GM21526 (cell line): ENCODE data around the gene SPTB.

ENCODE experiments used
- ATAC-seq: cut with Tn5 transposase; IDR thresholded peaks from one replicate; pipeline ENCODE4 v1.9.1; 2021; ENCODE audit warnings: moderate library complexity; ENCODE audit not compliant: unreplicated experiment, low FRiP score

Gene SPTB

DNA sequence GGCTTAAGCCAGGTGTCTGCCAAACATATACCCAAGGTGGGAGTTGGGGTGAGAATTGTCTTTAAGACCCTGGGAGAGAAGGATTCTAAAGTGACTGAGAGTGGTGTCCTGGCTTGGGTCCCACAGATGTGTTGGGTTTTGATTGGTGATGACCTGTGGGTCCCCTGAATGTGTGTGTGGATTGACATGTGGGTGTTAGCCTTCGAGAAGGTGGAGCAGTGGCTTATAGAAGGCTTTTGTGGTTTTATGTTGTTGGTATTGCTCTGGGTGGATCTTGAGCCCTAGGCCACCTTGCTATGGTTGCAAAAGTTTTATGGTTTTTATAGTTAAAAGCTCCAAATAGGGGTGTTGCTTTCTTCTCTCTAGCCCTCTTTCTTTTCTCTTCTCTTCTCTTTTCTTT lies 145.8 kb downstream of the SPTB start:
- ATAC-seq = no peak

DNA sequence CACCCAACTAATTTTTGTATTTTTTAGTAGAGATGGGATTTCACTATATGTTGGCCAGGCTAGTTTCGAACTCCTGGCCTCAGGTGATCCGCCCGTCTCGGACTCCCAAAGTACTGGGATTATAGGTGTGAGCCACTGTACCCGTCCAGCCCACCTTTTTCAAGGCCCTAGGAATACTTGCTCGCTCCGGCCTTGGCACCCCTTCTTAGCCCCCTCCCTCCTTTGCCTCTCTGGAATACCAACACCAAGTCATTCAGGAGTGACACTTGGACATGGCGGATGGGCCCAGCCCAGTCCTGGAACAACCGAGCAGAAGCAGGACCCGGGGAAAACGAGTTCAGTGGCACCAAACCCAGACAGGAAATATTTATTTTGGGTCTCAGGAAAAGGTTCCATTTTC lies 146.4 kb downstream of the SPTB start:
- ATAC-seq = no peak

DNA sequence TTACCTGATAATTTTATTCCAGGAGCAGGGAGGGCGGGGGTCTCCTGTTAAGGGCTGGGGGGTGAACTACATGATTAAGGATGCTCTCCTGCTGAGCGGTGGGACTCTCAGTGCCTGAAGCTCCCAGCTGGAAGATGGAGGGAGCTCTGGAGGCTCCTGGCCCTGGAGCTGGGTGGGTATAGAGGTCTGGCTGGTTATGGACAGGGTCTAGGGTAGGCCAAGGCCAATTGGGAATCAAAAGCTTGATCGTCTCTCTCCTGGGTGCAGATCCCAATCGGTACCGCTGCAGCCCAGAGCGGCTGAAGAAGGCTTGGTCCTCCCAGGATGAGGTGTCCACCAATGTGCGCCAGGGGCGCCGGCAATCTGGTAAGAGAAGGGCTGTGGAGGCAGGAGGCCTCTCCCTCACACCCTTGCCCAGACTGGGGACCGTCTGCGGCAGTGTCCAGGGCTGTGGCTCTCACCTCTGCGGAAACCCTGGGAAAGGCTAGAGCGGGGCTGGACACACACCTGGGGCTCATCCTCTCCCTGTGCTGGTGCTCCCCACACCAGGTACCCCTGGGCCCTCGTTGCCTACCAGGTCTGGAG lies 147.1 kb downstream of the SPTB start:
- no peak for ATAC-seq

DNA sequence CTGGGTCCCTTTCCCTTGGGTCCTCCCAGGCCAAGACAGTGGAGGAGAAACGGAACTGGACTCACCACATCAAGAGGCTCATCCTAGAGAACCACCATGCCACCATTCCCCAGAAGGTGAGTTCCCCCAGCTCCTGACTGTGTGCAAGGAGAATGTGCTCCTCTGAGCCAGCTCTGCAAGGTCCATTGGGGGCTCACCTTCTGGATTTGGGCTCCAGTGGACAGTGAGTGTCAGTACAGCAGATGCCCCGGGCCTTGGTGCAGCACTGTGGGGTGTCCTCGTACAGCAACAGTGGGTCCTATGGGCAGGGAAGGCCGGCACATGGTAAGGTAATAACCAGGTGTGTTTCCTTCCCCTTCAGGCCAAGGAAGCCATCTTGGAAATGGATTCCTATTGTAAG lies 147.6 kb downstream of the SPTB start:
- no peak for ATAC-seq

DNA sequence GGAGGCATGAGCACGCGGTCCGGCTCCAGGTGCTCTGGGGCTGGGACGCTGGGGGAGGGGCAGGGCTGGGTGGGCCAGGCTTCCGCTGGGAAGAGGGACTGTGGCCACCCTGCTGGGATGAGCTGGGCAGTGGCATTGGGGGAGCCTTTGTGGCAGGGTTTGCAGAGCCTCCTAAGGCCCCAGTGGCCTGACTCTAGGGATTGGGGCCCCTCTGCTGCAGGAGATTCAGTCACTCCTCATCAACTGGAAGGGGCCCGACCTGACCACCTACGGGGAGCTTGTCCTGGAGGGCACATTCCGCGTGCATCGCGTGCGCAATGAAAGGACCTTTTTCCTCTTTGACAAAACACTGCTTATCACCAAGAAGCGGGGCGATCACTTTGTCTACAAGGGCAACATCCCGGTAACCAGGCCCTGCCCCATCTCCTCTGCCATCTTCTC lies 148.5 kb downstream of the SPTB start:
- ATAC-seq = no peak

DNA sequence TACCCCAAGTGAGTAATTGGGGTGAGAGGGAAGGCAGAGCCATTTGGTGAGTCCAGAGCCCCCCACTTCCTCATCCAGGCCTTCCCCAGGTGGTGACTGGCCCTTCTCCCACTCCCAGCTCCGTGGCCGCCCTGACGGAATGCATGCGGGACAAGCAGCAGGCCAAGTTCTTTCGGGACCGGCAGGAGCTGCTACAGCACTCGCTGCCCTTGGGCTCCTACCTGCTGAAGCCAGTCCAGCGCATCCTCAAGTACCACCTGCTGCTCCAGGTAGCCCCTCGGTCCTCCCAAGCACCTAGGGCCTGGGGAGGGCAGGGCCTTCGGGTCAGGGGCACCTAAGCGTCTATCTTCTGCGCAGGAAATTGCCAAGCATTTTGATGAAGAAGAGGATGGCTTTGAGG lies 149.0 kb downstream of the SPTB start:
- no peak for ATAC-seq

DNA sequence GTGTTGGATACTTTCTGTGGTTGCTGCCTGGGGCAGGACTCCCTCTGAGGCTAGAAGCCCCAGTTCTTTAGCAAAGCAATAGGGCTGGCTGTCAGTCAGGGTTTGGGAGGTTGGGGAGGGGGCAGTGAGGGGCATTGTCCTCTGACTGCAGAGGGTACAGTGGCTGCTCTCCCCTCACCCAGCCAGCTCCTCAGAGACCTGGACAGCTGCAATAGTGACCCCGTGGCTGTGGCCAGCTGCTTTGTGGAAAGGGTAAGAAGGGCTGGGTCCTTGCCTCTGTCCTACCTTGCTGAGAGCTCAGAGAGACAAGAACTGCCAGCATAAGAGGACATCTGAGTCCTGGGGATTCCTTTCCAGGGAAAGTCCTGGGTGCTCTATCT lies 149.7 kb downstream of the SPTB start:
- ATAC-seq = no peak

DNA sequence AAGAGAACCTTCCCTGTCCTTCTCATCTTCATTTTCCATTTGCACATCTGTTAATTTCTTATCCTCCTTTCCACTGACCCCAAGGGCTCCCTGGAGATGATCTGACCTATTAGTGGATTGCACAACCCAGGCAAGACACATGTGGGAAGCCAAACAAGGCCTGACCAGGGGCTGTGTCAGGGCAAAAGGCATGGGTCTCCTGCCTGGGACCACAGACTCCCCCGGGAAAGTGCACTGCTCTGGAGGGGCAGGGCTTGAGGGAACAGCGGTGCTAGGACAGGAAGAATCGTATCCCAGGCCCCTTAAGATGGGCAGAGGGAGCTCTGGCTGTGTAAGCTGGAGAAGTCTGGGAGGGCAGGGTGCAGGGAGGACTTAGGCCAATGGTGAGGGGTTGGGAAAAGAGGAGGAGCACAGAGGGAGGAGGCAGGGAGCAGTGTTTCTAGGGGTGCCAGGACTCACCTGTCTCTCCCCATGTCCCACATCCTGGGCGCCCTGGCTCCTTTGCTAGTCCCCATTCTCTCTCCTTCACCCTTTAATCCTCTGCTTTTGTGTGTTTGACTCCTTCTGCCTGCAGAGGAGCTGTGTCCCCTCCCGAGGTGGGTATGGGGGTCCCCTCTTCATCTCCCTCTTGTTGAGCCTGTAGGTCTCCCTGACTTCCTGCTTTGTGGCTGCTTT lies 150.2 kb downstream of the SPTB start:
- ATAC-seq = no peak

DNA sequence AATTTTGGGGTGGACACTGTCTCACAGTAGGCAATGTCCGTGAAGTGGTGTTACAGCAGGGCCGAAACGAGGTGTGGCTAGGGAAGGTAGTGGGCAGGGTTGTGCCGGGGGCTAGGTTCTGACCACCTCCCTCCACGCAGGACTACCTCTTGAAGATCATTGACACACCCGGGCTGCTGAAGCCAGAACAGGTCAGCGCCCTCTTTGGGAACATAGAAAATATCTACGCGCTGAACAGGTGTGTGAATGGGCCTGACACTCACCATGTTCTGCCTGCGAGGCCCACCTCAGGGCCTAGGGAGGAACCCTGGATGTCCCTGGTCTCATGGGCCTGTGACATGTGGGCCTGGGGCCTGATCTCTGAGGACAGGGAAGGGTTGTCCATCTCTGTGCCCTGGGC lies 150.9 kb downstream of the SPTB start:
- no peak for ATAC-seq

DNA sequence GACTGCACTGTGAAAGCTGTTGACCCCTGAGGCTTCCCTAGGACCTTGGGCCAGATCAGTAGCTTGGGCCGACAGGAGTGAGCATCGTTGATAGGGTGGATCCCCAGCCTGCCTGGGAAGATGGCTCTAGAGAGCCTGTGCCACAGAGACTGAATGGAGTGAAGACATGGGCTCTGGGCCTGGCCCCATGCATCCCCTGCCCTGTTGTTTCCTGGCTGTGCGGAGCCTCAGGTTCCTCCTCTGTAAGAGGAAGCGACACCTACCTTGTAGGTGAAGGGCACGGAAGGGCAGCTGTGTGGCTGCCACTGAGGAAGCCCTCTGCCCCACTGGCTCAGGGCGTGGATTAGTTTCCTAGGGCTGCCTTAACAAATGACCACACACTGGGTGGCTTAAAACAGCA lies 151.6 kb downstream of the SPTB start:
- no peak for ATAC-seq

DNA sequence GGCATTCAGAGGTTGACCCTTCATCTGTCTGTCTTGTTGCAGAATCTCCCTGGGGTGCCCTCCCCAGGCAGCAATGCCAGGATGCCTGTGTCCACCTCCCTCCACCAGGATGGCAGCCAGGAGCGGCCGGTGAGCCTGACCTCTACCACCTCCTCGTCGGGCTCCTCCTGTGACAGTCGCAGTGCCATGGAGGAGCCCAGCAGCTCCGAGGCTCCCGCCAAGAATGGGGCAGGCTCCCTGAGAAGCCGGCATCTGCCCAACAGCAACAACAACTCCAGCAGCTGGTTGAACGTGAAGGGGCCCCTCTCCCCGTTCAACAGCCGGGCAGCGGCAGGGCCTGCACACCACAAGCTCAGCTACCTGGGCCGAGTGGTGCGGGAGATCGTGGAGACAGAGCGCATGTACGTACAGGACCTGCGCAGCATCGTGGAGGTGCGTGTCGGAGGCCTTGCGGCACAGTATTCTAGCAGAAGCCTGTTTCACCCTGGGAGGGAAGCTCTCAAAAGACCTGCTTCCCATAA lies 152.1 kb downstream of the SPTB start:
- no peak for ATAC-seq

DNA sequence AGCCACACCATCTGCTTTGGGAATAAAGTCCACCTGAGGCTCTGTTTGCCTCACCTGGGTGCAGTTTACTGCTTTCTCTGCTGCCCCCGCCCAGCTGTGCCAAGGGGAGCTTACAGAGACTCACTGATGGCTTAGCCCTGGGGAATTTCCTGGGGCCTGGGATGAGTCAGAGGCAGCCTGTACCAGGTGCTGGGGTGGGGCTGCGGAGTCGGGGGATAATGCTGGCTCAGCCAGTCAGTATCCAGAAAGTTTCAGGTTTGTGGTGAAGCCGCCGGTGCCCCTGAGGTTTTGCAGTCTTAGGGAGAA lies 153.2 kb downstream of the SPTB start:
- no peak for ATAC-seq

DNA sequence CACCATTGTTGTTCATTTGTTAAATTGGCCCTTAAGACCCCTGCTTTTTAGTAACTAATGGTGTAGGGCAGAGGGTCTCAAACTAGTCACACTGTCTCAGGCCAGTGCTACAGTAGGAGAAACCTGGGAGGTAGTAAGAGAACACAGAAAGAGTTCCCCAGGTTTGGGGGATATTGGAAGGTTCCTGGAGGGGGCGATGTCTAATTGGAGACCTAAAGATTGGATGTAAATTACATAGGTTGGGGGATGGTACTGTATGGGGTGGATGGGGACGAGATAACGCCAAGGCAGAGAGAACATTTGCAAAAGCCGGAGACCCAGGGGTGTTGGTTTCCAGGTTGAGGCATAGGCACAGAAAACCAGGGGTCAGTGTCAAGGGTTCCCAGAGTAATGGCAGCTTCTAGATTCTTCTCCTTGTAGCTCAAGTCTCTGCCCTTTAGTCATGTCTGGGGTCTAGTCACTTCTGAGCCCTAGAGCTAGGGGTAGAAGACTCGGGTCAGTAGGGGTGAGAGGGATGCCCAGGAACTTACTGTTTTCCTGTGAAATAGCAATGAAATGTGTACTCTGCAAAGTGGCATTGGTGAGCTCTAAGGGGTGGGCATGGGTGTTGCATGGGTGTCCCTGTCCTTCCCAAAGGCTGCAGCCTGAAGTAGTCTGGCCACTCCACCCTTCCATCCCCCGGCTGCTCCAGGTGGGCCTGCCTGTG lies 153.7 kb downstream of the SPTB start:
- ATAC-seq = no peak

DNA sequence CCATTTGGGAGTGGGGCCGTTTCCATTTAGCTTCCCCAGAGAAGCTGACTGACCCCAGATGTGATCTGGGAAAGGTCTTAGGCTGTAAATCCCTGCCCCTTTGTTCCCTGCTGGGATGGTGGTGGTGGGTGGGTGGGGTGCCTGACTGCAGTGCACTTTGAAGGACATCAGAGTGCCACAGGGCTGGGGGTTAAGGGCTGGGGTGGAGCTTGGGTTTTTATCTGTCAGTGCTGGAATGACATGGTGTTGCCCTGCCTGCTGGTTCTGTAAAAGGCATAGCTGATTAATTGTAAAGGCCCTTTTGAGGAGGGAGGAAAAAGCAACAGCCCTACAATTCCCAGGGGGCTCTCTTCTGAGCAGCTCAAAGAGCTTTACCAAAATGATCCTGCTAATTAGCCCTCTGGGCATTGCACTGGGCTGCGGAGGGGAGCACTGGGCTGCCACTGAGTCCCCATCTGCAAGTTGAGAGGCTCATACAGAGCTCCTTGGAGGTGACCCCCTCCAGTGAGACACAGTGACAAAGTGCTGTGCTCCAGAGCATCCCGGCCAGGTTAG lies 154.4 kb downstream of the SPTB start:
- no peak for ATAC-seq

DNA sequence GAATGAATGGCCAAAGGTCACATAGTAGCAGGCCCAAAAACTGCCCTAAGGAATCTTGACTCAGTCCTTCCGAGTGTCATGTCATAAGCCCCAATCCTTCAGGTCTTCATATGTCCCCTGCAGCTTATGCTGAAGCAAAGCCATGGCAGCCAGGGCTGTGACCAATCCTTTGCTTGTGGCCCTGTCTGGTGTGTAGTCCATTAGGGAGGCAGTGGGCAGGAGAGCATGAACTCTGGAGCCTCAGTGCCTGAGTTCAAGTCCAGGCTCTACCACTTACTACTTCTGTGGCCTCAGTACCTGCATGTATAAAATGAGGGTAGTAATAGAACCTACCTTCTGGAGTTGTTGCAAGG lies 155.2 kb downstream of the SPTB start:
- no peak for ATAC-seq

DNA sequence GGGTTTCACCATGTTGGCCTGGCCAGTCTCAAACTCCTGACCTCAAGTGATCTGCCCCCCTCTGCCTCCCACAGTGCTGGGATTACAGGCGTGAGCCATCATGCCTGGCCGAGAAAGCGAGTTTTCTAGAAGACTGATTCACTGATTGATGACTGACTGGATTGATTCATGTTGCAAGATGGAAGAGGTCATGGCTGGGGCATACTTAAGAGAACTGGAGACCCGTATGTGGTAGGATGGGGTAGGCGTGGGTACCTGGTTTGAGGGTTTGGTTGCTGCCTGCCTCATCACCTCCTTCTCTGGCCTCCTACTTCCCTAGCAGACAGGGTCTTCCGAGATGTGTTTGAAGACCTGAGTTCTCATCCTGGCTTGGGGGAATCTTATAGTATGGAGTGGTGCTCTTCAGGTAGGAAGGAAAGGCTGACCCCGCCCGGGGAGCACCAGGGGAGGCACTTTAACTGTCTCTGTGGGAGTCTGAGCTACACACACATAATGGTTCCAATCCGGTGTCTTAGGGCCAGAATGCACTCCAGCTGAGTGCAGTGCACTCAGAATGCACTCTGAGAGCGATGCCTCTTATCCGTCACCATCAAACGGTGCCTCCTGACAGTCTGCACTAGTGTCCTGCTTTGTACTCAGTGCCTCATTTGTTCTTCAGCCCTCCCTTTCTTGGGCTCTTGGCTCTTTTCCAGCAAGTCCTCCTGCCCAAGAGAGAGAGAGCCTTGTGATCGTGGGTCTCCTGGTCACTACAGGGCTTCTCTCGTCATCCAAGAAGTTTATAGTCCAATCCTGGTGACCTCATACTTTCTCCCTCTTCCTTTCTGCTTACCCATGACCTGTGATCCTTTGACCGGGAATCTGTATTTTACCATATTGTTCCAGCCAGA lies 155.8 kb downstream of the SPTB start:
- no peak for ATAC-seq

DNA sequence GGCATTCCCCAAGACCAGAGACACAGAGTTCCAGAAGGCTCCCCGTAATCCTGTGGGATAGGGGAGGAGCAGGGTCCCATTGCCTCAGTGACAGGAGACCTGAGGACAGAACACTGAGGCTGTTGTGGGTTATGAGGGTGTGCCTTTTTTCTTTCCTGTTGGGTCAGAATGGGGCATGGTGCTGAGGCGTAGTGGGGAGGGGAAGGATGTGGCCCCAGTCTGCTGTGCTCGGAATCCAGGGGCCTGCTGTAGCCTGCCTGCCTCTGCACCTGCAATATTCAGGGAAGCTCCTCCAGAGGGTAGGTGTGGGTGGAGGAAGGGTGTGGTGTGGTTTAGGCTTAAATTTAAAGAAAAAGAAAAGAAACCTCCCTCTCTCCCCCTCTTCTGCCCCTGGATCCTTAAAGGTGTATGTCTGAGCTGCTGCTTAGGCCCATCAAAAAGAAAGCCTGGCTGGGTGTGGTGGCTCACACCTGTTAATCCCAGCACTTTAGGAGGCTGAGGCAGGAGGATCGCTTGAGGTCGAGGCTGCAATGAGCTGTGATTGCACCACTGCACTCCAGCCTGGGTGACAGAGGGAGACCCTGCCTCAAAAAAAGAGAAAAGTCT lies 156.8 kb downstream of the SPTB start:
- ATAC-seq = no peak

DNA sequence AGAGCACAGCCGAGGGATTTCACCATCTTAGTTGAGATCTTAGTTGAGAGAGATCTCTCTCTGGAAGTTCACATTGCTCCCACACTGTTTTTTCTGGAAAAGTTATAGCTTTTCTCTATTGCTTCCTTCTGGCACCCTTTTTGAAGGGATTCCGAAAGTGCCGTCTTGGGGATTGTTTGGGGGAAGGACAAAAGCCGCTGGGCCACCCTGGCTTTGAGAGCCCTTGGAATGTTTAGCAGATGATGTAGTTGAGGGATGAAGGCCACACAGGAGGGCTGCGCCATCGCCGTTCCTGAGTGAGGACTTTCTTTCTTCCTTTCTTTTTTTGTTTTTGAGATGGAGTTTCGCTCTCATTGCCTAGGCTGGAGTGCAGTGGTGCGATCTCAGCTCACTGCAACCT lies 157.8 kb downstream of the SPTB start:
- ATAC-seq = no peak

DNA sequence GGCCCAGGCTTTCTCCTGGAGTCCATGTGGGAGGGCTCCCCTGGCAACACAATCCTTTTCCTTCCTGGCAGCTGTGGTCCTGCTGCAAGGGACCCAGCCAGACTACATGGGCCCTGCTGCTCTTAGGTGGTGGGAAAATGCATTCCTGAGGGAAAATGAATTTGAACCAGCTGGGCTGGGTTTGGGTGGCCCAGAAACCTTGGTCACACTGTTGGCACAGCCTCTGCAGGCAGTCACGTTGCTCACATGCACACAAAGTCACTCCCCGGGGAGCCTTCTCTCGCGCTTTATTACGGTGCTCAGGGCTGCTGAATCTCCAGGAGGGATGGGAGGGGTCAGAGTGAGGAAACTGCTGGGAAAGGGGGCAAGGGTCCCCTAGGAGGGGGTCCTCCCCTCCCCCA lies 158.3 kb downstream of the SPTB start:
- ATAC-seq = no peak

DNA sequence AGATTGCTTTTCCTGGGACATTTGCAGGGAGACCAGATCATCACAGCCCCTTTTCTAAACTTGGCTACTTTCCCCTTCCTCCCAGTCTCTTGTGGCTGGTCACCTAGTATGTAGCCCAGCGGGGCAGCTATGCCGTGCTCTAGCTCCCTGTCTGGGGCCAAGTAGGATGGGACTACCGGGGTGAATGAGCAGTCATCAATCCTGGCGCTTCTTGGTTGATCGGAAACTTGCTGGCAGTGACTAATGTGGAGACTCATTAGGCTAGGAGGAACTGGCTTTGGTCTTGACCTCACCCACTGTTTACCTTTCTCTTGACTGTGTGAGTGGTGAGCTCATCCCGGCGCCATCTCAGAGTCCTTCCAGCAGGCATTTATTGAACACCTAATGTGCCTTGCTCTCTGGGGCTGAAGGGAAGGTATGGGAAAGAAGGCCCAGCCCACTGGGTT lies 159.6 kb downstream of the SPTB start:
- no peak for ATAC-seq
